NCI-H1105 (cell line): ENCODE results near the gene TMEM72.

Experiments
- DNase-seq: peaks from one replicate; lab custom pipeline; 2025; lab: John Stamatoyannopoulos, UW

TMEM72 gene

GRCh38 chr10:44934416-44935200 lies 23.5 kb downstream of the TMEM72 start:
- DNase-seq = no peak

- DNase-seq = no peak
Measured at GRCh38 chr10:44935201-44935965, 24.2 kb downstream of the TMEM72 start.

GRCh38 chr10:44935966-44936295 lies 24.8 kb downstream of the TMEM72 start:
- no peak for DNase-seq

- no peak for DNase-seq
Measured at GRCh38 chr10:44936314-44936975, 25.3 kb downstream of the TMEM72 start.

GRCh38 chr10:44937196-44938005 lies 26.3 kb downstream of the TMEM72 start:
- DNase-seq = no peak

- DNase-seq = no peak
Measured at GRCh38 chr10:44938956-44939355, 27.8 kb downstream of the TMEM72 start.

GRCh38 chr10:44939691-44940401 lies 28.7 kb downstream of the TMEM72 start:
- DNase-seq = no peak

GRCh38 chr10:44944354-44944753 lies 33.2 kb downstream of the TMEM72 start:
- no peak for DNase-seq

- no peak for DNase-seq
Measured at GRCh38 chr10:44946205-44946604, 35.1 kb downstream of the TMEM72 start.

GRCh38 chr10:44947371-44948152 lies 36.4 kb downstream of the TMEM72 start:
- DNase-seq = no peak

GRCh38 chr10:44948642-44949041 lies 37.5 kb downstream of the TMEM72 start:
- DNase-seq = no peak

GRCh38 chr10:44949127-44949802 lies 38.1 kb downstream of the TMEM72 start:
- no peak for DNase-seq

- DNase-seq = no peak
Measured at GRCh38 chr10:44949915-44950314, 38.8 kb downstream of the TMEM72 start.

GRCh38 chr10:44950326-44951225 lies 39.4 kb downstream of the TMEM72 start:
- DNase-seq = no peak

GRCh38 chr10:44951576-44952226 lies 40.6 kb downstream of the TMEM72 start:
- DNase-seq = no peak

GRCh38 chr10:44952779-44953231 lies 41.7 kb downstream of the TMEM72 start:
- DNase-seq = no peak

GRCh38 chr10:44954042-44954441 lies 42.9 kb downstream of the TMEM72 start:
- no peak for DNase-seq

- no peak for DNase-seq
Measured at GRCh38 chr10:44954962-44955361, 43.8 kb downstream of the TMEM72 start.
